ELR (cell line): ENCODE results near the gene CPXM2.

Experiments
- DNase-seq: peaks from one replicate; pipeline ENCODE4 v3.0.0-alpha.2; 2015; ENCODE audit warnings: low read depth

Gene CPXM2

GRCh38 chr10:123869020-123869414, 22.6 kb downstream of the CPXM2 start:
- DNase-seq = no peak

- DNase-seq = no peak
These were observed 23.3 kb downstream of the CPXM2 start for GRCh38 chr10:123868038-123869019.

- DNase-seq = no peak
These were observed 25.7 kb downstream of the CPXM2 start for GRCh38 chr10:123865880-123866279.

- no peak for DNase-seq
These were observed 26.3 kb downstream of the CPXM2 start for GRCh38 chr10:123865350-123865749.

- no peak for DNase-seq
These were observed 26.7 kb downstream of the CPXM2 start for GRCh38 chr10:123864923-123865322.

GRCh38 chr10:123863721-123864482, 27.7 kb downstream of the CPXM2 start:
- DNase-seq = no peak

GRCh38 chr10:123863183-123863575, 28.4 kb downstream of the CPXM2 start:
- DNase-seq = no peak

GRCh38 chr10:123862421-123863182, 29.0 kb downstream of the CPXM2 start:
- no peak for DNase-seq

GRCh38 chr10:123860856-123861255, 30.8 kb downstream of the CPXM2 start:
- DNase-seq = no peak

GRCh38 chr10:123860209-123860608, 31.4 kb downstream of the CPXM2 start:
- DNase-seq = no peak

GRCh38 chr10:123859653-123860050, 32.0 kb downstream of the CPXM2 start:
- DNase-seq = no peak

- DNase-seq = no peak
These were observed 32.5 kb downstream of the CPXM2 start for GRCh38 chr10:123858907-123859652.

GRCh38 chr10:123858077-123858681, 33.4 kb downstream of the CPXM2 start:
- peak; percentile 12 for DNase-seq

- no peak for DNase-seq
These were observed 34.0 kb downstream of the CPXM2 start for GRCh38 chr10:123857616-123858015.

- no peak for DNase-seq
These were observed 36.5 kb downstream of the CPXM2 start for GRCh38 chr10:123855008-123855684.

GRCh38 chr10:123854498-123854897, 37.1 kb downstream of the CPXM2 start:
- no peak for DNase-seq

GRCh38 chr10:123854003-123854402, 37.6 kb downstream of the CPXM2 start:
- no peak for DNase-seq

GRCh38 chr10:123852411-123852951, 39.1 kb downstream of the CPXM2 start:
- DNase-seq = no peak

- no peak for DNase-seq
These were observed 42.8 kb downstream of the CPXM2 start for GRCh38 chr10:123848564-123849457.
